GM18873 (cell line): Measurements from ENCODE around the gene LPXN.

Source experiments
- ATAC-seq: cut with Tn5 transposase; IDR thresholded peaks from one replicate; pipeline ENCODE4 v1.9.1; 2021; ENCODE audit warnings: mild to moderate bottlenecking, moderate library complexity, moderate number of reproducible peaks; ENCODE audit not compliant: unreplicated experiment, low FRiP score

LPXN gene

DNA sequence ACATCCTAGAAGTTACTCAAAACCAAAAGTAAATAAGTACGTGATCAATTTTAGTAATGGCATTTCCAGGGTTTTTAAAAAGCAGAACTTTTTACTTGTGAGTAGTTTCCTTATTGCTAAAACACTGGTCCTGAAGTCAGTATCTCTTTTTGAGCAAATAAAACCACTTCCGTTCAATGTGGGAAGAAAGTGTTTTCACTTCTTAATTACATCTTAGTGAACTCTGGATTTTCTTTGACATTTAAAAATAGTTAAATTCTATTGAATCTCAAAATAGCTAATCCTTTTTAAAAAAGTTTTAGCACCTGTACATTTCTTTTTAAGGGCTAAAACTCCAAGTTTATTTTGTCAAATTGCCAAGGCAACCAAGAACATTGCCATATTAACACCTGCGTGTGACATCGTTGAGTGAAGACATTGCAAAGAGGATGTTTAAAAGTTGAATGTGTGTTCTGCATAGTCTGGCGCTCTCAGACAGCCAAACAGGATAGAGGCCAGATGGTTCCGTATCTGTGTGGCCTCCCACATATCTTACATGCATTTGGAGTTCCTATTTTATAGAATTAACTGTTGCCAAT, 50.5 kb downstream of the LPXN start:
- ATAC-seq, result peak; percentile 80

DNA sequence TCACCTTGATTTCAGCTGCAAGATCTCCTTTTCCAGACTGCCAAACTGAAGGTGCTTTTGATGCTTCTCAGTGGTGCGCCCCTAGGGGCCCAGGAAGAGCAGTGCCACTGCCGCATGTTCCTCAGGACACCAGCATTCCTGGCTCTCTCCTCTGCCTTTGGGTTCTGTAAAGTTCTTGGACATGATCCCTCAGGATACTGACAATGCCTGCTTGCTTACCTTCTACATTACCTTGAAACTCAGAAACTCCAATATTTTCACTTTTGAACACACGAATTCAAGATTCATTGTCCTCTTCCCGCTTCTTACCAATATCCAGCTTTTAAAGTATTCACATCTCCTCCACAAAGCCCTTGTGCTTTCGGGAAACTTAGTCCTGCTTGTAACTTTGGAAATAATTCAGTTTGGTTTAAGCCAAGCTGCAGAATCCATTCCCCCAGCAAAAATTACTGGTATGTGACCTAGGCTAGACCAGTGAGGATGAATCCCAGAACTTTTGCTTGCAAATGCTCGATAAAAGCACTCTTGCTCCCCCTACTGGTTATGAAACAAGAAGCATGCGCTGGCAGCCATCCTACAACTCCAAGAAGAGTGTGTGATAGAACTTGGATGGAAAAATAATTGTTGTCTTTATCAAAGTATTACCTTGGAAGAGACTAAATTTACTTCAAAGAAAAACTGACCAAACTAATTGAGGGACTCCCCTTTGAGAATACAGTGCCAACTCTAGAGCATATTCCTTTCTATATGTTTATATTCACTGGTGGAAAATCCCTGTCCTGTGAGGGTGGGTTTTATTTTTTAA, 51.2 kb downstream of the LPXN start:
- peak; percentile 23 for ATAC-seq

DNA sequence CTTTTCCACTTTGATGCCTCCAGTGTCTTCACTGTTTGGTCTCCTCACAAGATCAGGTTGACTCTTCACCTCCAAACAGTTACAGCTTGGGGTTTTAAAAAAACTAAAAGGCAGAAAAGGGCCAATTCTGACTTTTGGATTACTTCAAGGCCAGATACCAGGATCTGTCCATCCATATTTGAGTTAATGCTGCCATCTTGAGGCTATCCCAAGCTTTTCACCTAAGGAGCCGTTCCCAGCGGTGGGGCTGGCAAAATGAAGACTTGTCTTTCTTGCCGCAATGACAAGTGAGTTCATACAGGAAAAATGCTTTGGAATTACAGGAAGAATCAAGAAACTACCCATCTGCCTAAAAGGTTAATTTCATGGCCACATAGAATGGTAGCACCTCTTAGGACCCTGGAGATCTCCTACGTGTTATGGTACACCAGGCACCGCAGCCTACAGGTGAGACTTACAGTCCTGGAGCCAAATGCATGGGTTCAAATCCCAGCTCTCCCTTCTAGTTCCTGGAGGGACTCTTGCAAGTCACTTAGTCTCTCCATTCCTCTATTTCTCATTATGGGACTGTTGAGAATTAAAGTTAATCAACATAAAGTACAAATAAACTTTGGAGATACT, 61.8 kb downstream of the LPXN start:
- ATAC-seq, result no peak

- no peak for ATAC-seq
These were observed 64.0 kb downstream of the LPXN start for GRCh38 chr11:58511636-58512035.

DNA sequence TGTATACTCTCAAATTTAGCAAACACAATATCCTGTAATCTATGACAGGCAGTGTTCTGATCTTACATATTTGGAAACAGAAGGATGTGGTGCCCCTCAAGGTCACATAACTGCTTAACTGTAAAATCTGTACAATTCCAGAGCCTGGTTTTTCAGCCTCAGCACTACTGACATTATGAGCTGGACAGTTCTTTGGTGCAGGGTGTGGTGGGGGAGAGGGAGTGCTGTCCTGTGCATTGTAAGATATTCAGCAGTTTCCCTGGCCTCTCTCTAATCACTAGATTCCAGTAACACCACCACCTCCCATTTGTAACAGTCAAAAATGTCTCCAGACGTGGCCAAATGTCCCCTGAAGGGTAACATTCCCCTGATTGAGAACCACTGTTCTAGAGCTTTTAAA, 65.9 kb downstream of the LPXN start:
- ATAC-seq, result no peak

GRCh38 chr11:58508814-58509213, 66.8 kb downstream of the LPXN start:
- ATAC-seq, result no peak

DNA sequence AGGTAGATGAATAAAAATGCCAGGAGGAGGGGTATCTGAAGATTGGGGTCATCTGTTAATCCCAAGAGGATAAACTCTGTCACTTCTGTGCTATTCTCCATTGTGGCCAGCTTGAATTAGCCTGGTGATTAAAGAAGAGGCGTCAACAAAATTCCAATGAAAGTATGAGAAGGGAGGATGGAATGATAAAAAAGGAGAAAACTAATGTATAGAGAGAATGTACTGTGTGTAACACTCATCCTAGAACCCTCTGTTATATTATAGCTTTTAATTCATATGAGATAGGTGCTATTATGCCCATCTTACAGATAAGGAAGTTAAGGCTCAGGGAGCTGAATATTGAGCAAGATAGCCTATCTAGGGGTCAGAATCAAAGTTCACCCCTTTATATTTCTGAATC, 67.7 kb downstream of the LPXN start, which contains the start of gene OR5B21:
TSS of gene OR5B21 (minus strand) at position 101 of the 400 bp plus-strand sequence. CDS start at position 101, 0 bp downstream.
- ATAC-seq, result no peak

DNA sequence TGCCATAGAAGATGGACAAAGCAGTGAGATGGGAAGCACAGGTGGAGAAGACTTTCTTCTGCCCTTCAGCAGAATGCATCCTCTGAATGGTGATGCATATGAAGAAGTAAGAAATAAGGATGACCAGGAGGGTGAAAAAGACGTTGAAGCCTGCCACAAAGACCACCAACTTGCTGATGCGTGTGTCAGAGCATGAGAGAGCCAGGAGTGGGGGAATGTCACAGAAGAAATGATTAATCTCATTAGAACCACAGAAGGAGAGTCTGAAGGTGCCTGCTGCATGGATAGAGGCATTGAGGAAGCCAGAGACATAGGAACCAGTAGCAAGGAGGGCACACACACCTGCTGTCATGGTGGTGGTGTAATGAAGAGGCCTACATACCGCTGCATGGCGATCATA, 68.3 kb downstream of the LPXN start:
- ATAC-seq, result no peak

DNA sequence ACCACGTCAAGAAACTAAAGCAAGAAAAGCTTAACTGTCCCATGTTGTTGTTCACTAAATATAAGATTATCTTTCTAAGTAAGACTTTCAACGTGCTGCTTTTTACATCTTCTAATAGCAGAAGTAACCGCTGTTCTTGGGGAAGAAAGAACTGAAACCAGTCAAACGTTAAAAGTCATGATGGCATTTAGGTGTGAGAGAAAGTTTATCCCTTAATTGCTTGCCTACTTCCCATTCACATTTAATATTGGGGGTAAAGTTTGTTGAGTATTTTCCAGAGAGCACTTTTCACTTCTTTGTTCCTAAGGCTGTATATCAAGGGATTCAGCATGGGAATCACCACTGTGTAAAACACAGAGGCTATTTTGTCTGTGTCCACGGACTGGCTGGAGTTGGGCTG, 68.7 kb downstream of the LPXN start:
- no peak for ATAC-seq

DNA sequence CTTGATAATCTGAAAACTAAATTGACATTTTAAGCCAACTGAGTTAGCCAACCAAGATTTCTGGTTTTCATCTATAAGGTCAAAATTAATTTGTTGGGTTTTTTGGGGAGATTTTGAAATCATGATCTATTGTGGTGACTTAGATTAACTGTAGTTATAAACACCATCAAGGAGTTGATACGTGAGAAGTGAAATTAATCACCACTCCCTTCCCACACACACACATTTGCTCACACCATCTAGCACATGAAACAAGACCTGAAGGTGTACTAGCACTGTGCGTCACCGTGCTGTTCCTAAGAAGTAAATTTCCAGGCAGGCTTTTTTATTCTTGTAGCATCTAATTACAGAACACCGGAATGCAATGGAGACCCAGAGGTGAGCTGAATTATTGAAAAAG, 69.8 kb downstream of the LPXN start:
- ATAC-seq, result no peak

GRCh38 chr11:58504232-58504631, 71.4 kb downstream of the LPXN start:
- no peak for ATAC-seq

DNA sequence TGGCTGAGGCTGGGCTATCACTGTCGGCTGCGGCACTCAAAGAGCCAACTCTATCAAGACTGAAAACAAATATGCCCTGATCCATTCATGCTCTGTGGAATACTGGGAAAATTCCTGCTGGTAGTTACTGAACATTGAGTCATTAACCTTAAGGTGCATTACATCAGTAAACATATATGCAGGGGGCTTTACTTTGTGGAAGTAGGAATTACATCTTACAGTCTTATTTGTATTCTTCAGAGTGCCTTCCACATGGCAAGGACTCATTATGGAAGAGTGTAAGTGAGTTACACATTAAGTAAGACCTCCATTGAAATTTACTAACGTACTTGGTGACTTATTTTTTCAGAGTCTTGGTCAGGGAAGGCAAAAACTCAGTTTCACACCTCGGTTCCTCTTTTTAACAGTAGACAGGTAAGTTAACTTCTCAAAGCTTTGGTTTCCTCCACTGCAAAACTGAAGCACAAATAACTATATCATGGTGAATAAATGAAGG, 72.2 kb downstream of the LPXN start:
- peak; percentile 100 for ATAC-seq

- ATAC-seq, result no peak
These were observed 73.7 kb downstream of the LPXN start for GRCh38 chr11:58502004-58502403.

GRCh38 chr11:58498464-58498863, 77.2 kb downstream of the LPXN start:
- no peak for ATAC-seq

- ATAC-seq, result no peak
These were observed 77.7 kb downstream of the LPXN start for GRCh38 chr11:58497951-58498350.

- peak; percentile 34 for ATAC-seq
These were observed 79.8 kb downstream of the LPXN start for GRCh38 chr11:58495906-58496305.

DNA sequence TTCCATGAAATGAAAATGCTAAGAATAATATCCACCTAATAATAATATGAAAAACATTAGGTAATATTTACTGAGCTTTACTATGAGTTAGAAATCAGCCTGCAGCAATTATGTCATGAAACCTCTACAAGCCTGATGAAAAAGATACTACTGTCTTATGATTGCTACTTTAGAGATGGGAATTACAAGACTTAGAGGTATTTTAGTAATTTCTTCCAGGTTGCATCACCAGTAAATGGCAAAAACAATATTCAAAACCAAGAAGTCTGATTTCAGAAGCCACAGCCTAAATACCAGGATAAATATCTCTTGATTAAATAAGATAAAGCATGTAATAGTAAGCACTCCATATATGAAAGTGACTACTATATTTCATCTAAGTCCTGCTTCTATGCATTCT, 81.6 kb downstream of the LPXN start:
- ATAC-seq, result no peak

- no peak for ATAC-seq
These were observed 82.0 kb downstream of the LPXN start for GRCh38 chr11:58493676-58494075.

- no peak for ATAC-seq
These were observed 84.8 kb downstream of the LPXN start for GRCh38 chr11:58490827-58491226.

DNA sequence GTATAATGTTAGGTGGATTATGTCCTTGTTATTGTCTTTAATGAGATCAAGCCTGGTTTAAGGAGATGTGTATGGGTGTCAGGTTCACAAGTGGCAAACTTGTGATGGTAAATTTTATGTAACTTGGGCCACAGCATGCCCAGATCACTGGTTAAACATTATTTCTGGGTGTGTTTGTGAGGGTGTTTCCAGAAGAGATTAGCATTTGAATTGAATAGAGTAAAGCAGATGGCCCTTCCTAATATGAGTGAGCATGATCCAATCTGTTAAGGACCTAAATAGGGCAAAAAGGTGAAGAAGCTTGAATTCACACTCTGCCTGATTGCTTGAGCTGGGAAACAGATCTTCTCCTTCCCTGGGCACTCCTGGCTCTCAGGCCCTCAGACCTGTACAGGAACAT, 88.5 kb downstream of the LPXN start:
- ATAC-seq, result no peak

DNA sequence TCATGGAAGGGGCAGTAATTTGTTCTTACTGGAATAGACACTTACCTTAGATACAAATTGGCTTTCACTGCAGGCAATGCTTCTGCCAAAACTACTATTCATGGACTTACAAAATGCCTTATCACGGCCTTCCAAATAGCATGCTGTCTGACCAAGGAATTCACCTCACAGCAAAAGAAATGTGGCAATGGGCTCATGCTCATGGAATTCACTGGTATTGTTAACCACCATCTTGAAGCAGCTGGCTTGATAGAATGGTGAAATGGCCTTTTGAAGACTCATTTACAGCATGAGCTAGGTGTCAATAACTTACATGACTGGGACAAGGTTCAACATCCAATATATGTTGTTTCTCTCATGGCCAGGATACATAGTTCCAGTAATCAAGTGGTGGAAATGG, 89.7 kb downstream of the LPXN start:
- no peak for ATAC-seq
